ENCODE results near the gene IFT74. TPM values are rescaled to one million over a fixed set of nuclear protein-coding genes. Genes with fewer than 3 reads are reported as not detected.

The IFT74 gene
- total and polyA plus RNA-seq, 9 of the 15 experiments (the other 6 are each of a cell fraction or from before 2014, with no cell fraction given) = 6.1 to 13.2 (median 9.3) TPM

DNA sequence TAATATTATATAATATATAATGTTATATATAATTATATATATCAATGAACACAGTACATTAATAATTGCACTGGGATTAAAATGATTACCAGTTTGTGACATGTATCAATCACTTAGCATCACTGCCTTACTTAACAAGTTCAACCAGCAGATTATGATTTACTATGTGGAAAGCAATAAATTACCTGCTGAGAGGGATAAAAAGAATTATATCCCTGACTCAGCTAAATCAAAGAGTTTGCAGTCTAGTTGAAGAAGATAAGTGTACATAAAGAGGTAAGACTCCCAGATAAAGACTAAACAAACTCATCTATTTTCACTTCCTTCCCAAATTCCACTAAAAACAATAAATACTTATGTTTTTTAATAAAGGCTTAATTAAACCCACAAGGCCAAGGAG lies 20.4 kb upstream of the IFT74 start (continued):
- TF ChIP-seq ZNF511 (CRISPR knock-in tag; IDR thresholded peaks at IDR 0.05) = no peak
- no peak for TF ChIP-seq ARID2 (IDR thresholded peaks at IDR 0.05)
- TF ChIP-seq, protein P1, sequence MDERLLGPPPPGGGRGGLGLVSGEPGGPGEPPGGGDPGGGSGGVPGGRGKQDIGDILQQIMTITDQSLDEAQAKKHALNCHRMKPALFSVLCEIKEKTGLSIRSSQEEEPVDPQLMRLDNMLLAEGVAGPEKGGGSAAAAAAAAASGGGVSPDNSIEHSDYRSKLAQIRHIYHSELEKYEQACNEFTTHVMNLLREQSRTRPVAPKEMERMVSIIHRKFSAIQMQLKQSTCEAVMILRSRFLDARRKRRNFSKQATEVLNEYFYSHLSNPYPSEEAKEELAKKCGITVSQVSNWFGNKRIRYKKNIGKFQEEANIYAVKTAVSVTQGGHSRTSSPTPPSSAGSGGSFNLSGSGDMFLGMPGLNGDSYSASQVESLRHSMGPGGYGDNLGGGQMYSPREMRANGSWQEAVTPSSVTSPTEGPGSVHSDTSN (CRISPR knock-in tag; IDR thresholded peaks at IDR 0.05; ENCODE audit: low read depth) = no peak
- TF ChIP-seq, protein P1 (tag; conservative IDR thresholded peaks at IDR 0.05; ENCODE audit: low read depth) = peak; percentile 63
- TF ChIP-seq JUNB (CRISPR knock-in tag; conservative IDR thresholded peaks at IDR 0.05) = no peak
- no peak for TF ChIP-seq EP400 (IDR thresholded peaks at IDR 0.05)
- TF ChIP-seq HSF4 (CRISPR knock-in tag; IDR thresholded peaks at IDR 0.05; ENCODE audit: borderline replicate concordance) = no peak
- TF ChIP-seq ZNF707 (CRISPR knock-in tag; conservative IDR thresholded peaks at IDR 0.05) = no peak
- no peak for TF ChIP-seq BMI1 (IDR thresholded peaks at IDR 0.05; ENCODE audit: low read length)
- peak; percentile 85 for TF ChIP-seq C11orf30 (IDR thresholded peaks at IDR 0.05; ENCODE audit: low read depth)
- TF ChIP-seq POU5F1 (IDR thresholded peaks at IDR 0.05; ENCODE audit: borderline replicate concordance, low read depth, low read length, partially characterized antibody) = no peak
- no peak for TF ChIP-seq USF2 (CRISPR knock-in tag; IDR thresholded peaks at IDR 0.05)
- TF ChIP-seq MAFK (IDR thresholded peaks at IDR 0.05; ENCODE audit: low read length) = peak; percentile 77
- TF ChIP-seq ZFP36 (IDR thresholded peaks at IDR 0.05; ENCODE audit: low read depth, low read length, partially characterized antibody) = no peak
- TF ChIP-seq ZNF444 (CRISPR knock-in tag; IDR thresholded peaks at IDR 0.05) = no peak
- no peak for TF ChIP-seq CXXC5 (CRISPR knock-in tag; IDR thresholded peaks at IDR 0.05)
- TF ChIP-seq, protein P2, sequence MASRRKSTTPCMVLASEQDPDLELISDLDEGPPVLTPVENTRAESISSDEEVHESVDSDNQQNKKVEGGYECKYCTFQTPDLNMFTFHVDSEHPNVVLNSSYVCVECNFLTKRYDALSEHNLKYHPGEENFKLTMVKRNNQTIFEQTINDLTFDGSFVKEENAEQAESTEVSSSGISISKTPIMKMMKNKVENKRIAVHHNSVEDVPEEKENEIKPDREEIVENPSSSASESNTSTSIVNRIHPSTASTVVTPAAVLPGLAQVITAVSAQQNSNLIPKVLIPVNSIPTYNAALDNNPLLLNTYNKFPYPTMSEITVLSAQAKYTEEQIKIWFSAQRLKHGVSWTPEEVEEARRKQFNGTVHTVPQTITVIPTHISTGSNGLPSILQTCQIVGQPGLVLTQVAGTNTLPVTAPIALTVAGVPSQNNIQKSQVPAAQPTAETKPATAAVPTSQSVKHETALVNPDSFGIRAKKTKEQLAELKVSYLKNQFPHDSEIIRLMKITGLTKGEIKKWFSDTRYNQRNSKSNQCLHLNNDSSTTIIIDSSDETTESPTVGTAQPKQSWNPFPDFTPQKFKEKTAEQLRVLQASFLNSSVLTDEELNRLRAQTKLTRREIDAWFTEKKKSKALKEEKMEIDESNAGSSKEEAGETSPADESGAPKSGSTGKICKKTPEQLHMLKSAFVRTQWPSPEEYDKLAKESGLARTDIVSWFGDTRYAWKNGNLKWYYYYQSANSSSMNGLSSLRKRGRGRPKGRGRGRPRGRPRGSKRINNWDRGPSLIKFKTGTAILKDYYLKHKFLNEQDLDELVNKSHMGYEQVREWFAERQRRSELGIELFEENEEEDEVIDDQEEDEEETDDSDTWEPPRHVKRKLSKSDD (conservative IDR thresholded peaks at IDR 0.05; ENCODE audit: low read length) = no peak
- no peak for TF ChIP-seq TAF7 (tag; IDR thresholded peaks at IDR 0.05)
- TF ChIP-seq RAD51 (IDR thresholded peaks at IDR 0.05; ENCODE audit: borderline replicate concordance, low read depth) = no peak
- TF ChIP-seq MITF (IDR thresholded peaks at IDR 0.05) = no peak
- TF ChIP-seq MEIS2 (IDR thresholded peaks at IDR 0.05; ENCODE audit: partially characterized antibody) = peak; percentile 81
- TF ChIP-seq HCFC1 (IDR thresholded peaks at IDR 0.05; ENCODE audit: low read depth, low read length) = no peak
- TF ChIP-seq MYNN (IDR thresholded peaks at IDR 0.05) = no peak
- TF ChIP-seq MYNN (CRISPR knock-in tag; IDR thresholded peaks at IDR 0.05) = no peak
